DMS114 treated with DMSO at 0.1 percent for 48 hours (cell line): ENCODE results near the gene SGMS1.
"Not testable (repeated sequence)": the region's sequence is repeated elsewhere in the genome, so short reads cannot be mapped to it uniquely, and the experiment has no call there.

Experiments used
- DNase-seq: peaks from one replicate; lab custom pipeline; 2025; ENCODE audit not compliant: unreplicated experiment; lab: John Stamatoyannopoulos, UW

The SGMS1 gene

GRCh38 chr10:50540069-50540825, 83.5 kb downstream of the SGMS1 start:
- DNase-seq, result no peak

DNA sequence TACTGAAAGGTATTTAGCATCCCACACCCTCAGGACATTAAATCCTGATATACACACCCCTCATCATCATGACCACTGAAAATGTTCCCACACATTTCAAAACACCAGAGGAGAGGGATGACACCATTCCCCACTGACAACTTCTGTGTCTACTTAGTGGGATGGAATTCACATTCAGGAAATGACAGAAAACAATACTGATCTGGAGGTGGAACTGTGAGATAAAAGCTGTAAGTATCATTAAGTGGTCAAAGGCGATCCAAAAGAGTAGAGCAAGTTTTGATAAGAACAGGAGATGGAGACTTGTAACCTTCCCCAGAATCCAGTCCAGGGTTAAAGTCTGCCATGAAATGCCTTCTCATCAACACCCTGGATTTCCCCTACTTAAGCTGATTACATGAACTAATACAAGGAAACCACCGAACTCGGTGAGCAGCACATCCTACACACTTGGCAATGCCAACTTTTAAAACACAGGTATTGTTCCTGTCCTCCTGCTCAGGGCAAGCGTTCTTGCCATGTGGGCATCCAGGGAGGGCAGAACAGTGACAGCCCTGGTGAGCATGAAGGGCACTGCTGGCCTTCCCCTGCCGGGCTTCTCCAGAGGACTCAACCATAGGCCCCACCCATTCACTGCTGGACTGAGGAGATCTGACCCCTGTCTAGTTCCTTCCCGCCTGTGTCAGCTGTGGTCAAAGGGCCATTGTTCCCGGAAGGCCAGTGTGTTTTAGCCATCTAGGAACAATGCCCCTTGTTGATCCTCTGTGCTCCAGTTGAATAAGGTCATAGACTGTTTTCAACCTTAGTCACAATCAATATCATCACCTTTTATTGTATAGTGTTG, 85.0 kb downstream of the SGMS1 start:
- no peak for DNase-seq

DNA sequence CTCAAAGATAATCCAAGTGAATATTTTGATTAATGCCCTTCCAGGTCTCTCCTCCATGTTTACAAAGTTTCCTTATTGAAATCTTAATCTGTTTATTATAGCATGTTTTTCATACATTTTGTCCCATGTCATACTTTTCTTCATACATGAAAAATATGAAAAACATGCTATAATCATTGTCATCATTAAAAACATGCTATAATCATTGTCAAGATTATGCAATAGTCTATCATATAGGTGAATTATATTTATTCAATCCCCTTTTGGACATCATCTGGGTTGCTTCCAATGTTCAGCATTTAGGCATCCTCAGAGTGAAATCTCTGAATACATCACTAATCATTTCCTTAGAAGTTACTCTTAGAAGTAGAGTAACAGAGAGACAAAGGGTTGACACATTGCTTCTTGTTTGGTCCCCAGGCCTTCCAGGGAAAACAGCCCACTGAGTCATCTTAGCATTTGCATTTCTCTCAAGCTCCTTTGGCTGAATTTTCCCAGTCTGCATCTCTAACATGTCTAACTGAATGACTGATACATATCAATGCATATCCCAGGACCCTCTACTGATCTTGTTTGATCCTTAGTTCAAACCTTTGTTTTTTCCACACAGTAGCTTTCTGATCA, 87.0 kb downstream of the SGMS1 start:
- DNase-seq, result no peak

GRCh38 chr10:50534748-50535376, 88.9 kb downstream of the SGMS1 start:
- not testable (repeated sequence) for DNase-seq

- DNase-seq, result no peak
Measured at GRCh38 chr10:50533296-50533695, 90.5 kb downstream of the SGMS1 start.

- no peak for DNase-seq
Measured at GRCh38 chr10:50531388-50532077, 92.2 kb downstream of the SGMS1 start.

- DNase-seq, result no peak
Measured at GRCh38 chr10:50529660-50530059, 94.1 kb downstream of the SGMS1 start.

GRCh38 chr10:50528206-50528605, 95.5 kb downstream of the SGMS1 start:
- no peak for DNase-seq

- no peak for DNase-seq
Measured at GRCh38 chr10:50527442-50528043, 96.2 kb downstream of the SGMS1 start.

DNA sequence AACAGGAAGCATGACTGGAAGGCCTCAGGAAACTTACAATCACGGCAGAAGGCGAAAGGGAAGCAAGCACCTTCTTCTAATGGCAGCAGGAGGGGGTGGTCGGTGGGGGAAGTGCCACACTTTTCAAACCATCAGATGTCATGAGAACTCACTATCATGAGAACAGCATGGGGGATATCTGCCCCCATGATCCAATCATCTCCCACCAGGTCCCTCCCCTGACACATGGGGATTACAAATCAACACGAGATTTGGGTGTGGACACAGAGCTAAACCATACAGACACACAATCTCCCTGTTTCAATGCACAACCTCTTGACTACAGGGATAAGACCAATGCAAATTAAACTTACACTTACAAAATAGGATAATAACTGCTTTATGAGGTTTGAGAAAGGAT, 97.6 kb downstream of the SGMS1 start:
- DNase-seq, result no peak

GRCh38 chr10:50523357-50523756, 100.4 kb downstream of the SGMS1 start:
- no peak for DNase-seq

GRCh38 chr10:50522908-50523307, 100.8 kb downstream of the SGMS1 start:
- no peak for DNase-seq

- DNase-seq, result no peak
Measured at GRCh38 chr10:50520115-50520514, 103.6 kb downstream of the SGMS1 start.

- no peak for DNase-seq
Measured at GRCh38 chr10:50517626-50518025, 106.1 kb downstream of the SGMS1 start.

DNA sequence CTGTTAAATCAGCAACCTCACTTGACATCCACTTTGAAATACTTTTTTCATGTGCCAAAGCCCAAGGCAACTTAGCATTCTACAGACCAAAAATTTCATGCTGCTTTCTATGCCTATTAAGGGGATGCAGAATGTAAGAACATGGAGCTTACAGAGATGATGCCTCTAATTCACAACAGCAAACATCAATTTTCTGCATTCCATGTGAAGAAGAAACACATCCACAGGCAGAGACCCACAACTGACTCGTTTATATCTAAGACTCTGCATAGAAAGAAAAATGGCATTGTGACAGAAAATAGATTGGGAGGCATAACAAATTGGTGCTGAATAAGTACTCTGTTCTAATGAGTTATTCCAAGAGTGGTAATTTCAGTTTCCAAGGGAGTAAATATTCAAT, 107.6 kb downstream of the SGMS1 start:
- DNase-seq, result no peak

DNA sequence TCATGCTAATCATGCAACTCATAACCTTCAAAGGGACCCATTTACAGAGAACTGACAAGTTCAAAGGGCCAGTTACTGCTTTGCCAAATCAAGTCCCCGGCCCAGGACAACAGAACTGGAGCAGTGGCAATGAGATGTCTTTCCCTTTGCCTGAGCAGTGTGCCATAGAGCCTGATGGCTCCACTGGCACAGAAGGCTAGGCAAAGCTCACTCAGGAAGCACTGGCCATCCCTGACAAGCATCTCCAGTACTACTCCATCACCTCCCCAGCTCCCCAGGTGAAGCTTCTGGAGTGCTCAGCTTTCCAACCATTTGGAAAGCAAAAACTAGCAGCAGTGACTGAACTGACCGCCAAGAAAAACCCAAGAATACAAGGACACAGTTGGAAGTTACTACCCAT, 108.3 kb downstream of the SGMS1 start:
- DNase-seq, result no peak

GRCh38 chr10:50514995-50515394, 108.8 kb downstream of the SGMS1 start:
- no peak for DNase-seq

GRCh38 chr10:50513956-50514355, 109.8 kb downstream of the SGMS1 start:
- DNase-seq, result no peak

GRCh38 chr10:50512743-50513416, 110.9 kb downstream of the SGMS1 start:
- no peak for DNase-seq

DNA sequence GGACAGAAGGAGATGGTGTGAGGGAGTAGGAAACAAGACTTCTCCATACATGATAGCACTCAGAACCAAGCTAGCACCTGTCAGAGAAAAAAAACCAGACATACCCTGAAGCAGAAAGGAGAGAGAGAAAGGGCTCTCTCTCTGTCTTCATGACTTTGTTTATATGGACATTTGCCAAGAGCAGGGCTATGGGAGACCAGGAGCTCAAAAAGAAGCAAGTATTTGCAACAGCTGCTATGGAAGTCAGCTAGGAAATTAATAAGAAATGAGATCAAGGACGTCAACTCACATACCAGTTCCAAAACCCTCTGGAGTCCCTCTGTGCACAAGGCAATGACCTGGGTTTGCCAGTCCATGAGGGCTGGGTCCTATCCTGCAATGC, 111.6 kb downstream of the SGMS1 start:
- DNase-seq, result no peak
